HEK293 (cell line): ENCODE measurements around the gene ALOX5.

Experiments
- IKZF3 ChIP-seq: fragments of 450-650 bp; IDR thresholded peaks from 2 replicates; pipeline ENCODE4 v1.5.0; 2018; ENCODE audit warnings: missing biosample characterization, mild to moderate bottlenecking, missing genetic modification characterization, moderate library complexity
- KLF1 ChIP-seq: fragments of 450-650 bp; formaldehyde crosslinking; IDR thresholded peaks from 2 replicates; pipeline ENCODE4 v1.5.1; 2016; ENCODE audit warnings: missing biosample characterization, missing genetic modification characterization
- RBAK ChIP-seq: fragments of 450-650 bp; formaldehyde crosslinking; IDR thresholded peaks from 2 replicates; pipeline ENCODE4 v1.5.1; 2016; ENCODE audit warnings: missing biosample characterization, missing genetic modification characterization
- TCF7L2 ChIP-seq: IDR thresholded peaks from 2 replicates; pipeline ENCODE4 v1.6.1; 2011; ENCODE audit warnings: low read depth, mild to moderate bottlenecking, inconsistent platforms, low read length, moderate library complexity, borderline replicate concordance
- TRIM28 ChIP-seq: IDR thresholded peaks from 2 replicates; pipeline ENCODE4 v1.6.1; 2011; ENCODE audit warnings: low read length, control low read depth, borderline replicate concordance
- ZNF18 ChIP-seq: fragments of 450-650 bp; formaldehyde crosslinking; IDR thresholded peaks from 2 replicates; pipeline ENCODE4 v1.5.1; 2016; ENCODE audit warnings: missing biosample characterization, missing genetic modification characterization
- ZNF274 ChIP-seq, 2 experiments: fragments of 200-500 bp in 1 of 2; fragments of 450-650 bp in 1 of 2; sonication (Bioruptor generic) in 1 of 2; formaldehyde crosslinking in 1 of 2; IDR thresholded peaks; 2 replicates each; pipeline versions ENCODE4 v1.5.1 to v1.6.1; 2014 to 2016; ENCODE audit warnings: borderline replicate concordance in 1 of 2, inconsistent platforms in 1 of 2, low read length in 1 of 2, missing biosample characterization in 1 of 2, missing genetic modification characterization in 1 of 2
- ZNF513 ChIP-seq: fragments of 450-650 bp; IDR thresholded peaks from 2 replicates; pipeline ENCODE4 v1.5.1; 2018; ENCODE audit warnings: missing biosample characterization, missing genetic modification characterization
- ZNF704 ChIP-seq: fragments of 450-650 bp; formaldehyde crosslinking; IDR thresholded peaks from 2 replicates; pipeline ENCODE4 v1.5.1; 2016; ENCODE audit warnings: missing biosample characterization, missing genetic modification characterization
- ZNF776 ChIP-seq: fragments of 450-650 bp; formaldehyde crosslinking; IDR thresholded peaks from 2 replicates; pipeline ENCODE4 v1.5.0; 2017; ENCODE audit warnings: missing biosample characterization, missing genetic modification characterization, borderline replicate concordance
- ZSCAN30 ChIP-seq: fragments of 450-650 bp; IDR thresholded peaks from 2 replicates; pipeline ENCODE4 v1.5.1; 2018; ENCODE audit warnings: missing biosample characterization, mild to moderate bottlenecking, missing genetic modification characterization, moderate library complexity
- TF ChIP-seq, protein P1 (sequence below): fragments of 450-650 bp; formaldehyde crosslinking; IDR thresholded peaks from 2 replicates; pipeline ENCODE4 v1.5.1; 2016; ENCODE audit warnings: missing biosample characterization, missing genetic modification characterization

- TF ChIP-seq ZNF274 (IDR thresholded peaks at IDR 0.05; ENCODE audit: low read length) (no peak), ZNF274 (tag by site-specific recombination; IDR thresholded peaks at IDR 0.05; ENCODE audit: borderline replicate concordance) (no peak), IKZF3 (no peak), ZNF776 (tag by site-specific recombination) (no peak), ZNF513 (tag by site-specific recombination) (no peak), KLF1 (tag by site-specific recombination) (no peak), TRIM28 (no peak), RBAK (tag by site-specific recombination) (no peak), TCF7L2 (no peak), ZNF704 (no peak), ZNF18 (tag by site-specific recombination) (no peak), ZSCAN30 (tag by site-specific recombination) (no peak)
- TF ChIP-seq, protein P1, sequence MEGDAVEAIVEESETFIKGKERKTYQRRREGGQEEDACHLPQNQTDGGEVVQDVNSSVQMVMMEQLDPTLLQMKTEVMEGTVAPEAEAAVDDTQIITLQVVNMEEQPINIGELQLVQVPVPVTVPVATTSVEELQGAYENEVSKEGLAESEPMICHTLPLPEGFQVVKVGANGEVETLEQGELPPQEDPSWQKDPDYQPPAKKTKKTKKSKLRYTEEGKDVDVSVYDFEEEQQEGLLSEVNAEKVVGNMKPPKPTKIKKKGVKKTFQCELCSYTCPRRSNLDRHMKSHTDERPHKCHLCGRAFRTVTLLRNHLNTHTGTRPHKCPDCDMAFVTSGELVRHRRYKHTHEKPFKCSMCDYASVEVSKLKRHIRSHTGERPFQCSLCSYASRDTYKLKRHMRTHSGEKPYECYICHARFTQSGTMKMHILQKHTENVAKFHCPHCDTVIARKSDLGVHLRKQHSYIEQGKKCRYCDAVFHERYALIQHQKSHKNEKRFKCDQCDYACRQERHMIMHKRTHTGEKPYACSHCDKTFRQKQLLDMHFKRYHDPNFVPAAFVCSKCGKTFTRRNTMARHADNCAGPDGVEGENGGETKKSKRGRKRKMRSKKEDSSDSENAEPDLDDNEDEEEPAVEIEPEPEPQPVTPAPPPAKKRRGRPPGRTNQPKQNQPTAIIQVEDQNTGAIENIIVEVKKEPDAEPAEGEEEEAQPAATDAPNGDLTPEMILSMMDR (tag by site-specific recombination): no peak
Observed at GRCh38 chr10:45480294-45480693, 106.3 kb downstream of the ALOX5 start.
